Activated T-helper 1 cell treated with anti-CD3 and anti-CD28 coated beads, Interleukin-2, amount 50 U/mL, for 16 hours (primary cell): Measurements from ENCODE around the gene ANKRD11.
"Not testable (repeated sequence)": the region's sequence is repeated elsewhere in the genome, so short reads cannot be mapped to it uniquely, and the experiment has no call there.

ENCODE experiments used
- DNase-seq, 2 donors: peaks; one replicate each; pipeline ENCODE4 v3.0.0-alpha.2; 2020; ENCODE audit warnings: low read depth in 1 of 2, low spot score in 1 of 2

ANKRD11 gene

DNA sequence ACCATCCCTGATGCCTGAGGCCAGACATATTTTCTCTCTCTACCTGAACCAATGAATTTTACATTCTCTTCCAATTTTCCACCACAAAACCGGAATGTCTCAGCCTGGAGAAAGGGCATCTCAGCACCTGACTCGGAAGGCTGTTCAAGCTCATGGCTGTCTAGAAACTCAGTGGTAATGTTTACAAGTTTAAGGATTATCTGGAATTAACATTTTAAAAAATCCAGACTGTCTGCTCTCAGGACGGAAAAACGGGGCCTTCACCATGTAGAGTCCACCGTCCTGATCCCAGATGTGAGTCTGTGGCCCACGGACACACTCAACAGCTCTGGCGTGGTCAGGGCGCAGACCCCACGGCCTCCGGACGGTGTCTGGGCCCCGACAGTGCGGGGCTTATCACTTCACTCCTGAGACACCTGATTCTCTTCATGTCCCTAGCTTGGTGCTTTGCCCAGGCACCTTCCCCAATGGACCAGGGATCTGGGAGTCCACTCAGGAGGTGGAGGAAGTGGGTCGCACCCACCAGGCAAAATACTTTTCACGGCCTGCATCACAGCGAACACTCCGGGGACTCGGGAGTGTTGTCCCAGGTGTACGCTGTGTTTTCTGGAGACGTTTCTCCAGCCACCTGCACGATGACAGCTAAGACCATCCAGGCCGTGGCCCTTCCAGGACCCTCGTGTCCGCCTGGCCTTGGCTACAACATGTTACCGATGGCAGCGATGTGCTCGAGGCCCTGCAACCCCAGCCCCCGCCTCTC is 171.3 kb downstream of the ANKRD11 start:
- DNase-seq, result no peak

DNA sequence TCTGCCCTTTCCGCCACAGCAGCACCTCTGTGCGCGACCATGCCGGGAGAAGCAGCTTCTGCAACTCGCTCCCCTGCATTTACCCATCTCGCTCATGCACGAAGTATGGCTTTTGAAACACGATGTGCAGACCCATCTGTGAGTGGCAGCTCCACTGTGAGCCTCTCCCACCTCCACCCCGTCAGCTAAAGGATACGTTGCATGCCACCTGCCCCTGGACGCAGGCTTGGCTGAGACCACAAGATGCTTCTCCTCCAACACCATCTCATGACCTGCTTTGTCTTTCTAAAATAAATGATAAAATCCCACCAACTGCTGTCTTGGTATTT is 172.0 kb downstream of the ANKRD11 start:
- no peak for DNase-seq

DNA sequence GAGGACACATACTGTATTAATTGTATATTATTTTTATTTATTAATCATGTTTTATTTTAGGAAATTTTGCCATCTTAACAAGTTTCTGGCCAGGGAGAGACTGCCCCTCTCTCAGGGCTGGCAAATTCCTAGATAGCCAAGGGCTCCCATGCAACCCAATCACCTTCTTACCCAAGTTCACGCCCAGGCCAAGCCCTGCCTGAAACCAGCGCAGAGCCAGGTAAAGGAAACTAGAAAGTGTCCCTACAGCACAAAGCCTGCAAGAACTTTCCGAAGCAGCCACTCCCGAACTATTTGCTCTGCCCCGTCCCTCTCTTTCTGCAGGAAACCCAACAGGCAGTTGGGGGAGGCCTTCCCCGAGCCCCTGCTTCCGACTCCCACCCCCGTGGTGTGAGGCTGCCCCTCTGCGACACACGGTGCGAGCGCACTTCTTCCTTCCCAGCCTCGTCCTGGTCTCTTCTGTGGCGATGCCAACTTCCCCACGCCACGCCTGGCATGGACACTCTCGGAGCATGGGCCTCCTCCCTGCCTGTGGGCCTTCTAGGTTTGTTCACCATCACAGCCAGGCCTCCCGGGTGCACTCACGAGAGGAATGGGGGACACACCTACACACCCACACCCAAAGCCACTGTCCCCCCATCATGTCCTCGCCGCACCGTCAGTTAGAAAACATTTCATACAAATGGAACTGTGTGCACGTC is 172.5 kb downstream of the ANKRD11 start:
- no peak for DNase-seq

DNA sequence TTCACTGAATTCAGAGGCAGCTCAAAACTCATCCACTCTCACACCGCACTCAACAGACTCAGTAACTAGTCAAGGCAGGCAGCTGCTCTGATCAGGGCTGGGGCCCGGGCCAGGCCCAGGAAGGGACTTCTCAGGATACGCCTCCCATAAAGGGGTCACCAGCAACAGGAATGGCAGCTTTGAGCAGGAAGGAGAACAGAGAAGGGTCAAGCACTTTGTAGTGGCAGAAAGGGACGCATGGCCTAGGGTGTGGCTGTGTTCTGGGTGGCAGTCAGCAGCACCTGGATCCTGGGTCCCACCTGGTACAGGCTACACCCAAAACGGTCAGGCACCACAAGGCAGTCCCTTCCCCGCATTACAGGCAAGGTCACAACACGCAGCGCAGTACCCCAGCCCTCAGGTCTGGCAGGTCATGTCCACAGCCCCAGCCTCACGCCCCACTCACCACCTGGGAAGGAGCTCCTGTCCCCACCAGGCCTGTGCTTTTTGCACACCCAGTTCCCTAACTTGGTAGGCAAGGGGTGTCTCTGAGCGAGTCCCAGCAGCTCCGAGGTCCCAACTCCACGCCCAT is 173.2 kb downstream of the ANKRD11 start:
- DNase-seq, result no peak

DNA sequence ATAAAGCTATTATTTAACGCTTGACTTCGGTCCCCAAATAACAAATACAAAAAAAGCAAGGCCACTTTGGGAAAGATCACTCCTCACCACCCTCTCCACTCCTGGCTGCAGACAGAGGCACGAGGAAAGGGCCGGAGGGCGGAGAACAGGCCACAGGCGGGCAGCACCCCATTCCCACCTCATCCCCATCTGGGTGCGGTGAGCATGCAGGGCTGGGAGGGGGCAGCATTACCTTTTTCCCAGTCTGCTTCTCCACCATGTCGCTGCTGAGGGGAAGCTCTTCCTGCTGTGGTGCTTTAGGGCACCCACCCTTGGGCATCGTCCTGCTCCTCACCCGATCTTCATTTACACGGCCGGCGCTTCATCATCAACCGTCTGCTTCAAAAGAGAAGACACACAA is 173.7 kb downstream of the ANKRD11 start:
- no peak for DNase-seq

DNA sequence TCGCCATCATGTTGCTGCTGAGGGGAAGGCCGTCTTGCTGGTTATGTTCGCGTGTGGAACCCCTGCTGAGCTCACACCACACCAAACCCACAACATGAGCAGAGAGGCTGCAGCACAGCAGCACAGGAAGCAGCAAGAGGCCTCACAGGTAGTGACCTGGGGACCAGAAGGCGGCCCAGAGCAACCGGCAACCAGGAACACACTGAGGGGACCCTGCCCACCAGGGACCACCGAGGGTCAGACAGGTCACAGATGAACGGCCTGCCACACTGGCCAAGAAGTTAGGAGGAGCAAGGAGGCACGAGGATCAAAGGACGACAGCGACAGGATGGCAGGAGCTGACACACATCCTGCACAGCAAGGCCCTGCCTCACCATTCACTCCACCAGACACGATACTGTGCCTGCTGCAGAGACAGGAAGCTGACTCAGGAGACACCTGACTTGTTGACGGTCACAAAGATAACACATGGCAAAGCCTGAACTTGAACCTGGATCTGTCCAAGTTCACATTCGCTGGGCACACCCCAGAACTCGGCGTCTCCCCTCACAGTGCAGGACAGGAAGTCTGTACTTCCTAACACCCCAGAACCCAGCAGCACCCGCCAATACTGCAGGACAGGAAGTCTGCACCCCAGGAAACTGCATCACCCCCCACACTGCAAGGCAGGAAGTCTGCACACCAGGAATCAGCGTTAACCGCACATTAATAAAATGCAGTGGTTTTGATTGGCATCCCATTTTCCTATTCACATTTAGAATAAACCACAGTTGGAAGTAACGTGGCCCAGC is 174.4 kb downstream of the ANKRD11 start:
- DNase-seq, result peak; percentile 48 to 61

DNA sequence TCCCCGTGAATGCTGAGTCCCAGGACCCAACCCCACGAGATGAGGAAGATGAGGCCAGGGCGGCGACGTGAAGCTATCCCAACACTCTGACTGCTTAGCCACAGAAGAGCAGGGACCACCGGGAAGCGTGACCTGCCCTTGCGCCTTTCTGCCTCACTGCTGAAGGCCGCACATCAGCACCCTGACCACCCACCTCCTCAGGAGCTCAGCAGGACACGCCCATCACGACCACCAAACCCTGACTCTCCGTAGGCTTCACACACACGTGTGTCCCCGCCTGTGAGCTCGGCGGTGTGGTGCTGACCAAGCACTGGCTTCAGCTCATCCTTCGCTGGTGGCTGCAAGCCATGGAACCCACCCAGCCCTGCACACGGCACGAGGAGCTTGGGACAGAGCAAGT is 175.1 kb downstream of the ANKRD11 start:
- no peak for DNase-seq

DNA sequence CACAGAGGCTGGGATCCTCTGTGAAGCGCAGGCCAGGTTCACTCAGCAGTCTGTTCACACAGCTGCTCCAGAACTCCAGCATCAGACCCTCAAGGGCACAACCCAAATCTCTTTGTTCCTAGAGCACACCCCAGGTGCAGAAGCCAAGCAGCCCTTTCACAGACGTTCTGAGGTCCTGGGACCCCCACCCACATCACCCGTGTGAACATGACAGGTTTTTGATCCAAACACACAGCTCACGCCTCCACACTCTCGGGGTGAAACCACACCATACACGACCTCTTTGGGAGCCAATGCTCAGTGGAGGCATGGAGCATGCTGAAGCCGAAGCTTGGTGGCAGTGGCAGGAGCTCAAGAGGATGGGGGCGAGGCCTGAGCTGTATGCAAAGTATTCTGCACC is 175.5 kb downstream of the ANKRD11 start:
- DNase-seq, result no peak

DNA sequence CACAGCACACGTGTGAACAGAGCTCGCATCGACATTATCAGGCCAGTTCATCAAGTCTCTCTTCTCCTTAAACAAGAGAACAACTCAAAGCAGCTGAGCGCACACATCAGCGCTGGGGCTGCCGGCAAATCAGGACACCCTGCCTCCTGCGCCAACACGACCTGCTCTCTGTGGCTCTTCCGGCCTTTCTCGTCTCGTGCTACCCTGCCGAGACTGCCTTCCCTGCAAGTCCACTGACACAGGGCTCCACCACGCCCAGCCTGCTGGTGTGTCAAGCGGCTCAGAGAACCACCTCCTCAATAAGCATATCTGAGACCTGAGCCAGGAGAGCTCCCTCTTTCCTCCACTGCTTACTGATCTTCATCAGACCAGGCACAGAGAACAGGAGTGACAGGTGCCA is 176.0 kb downstream of the ANKRD11 start:
- DNase-seq, result peak; percentile 27 to 41

DNA sequence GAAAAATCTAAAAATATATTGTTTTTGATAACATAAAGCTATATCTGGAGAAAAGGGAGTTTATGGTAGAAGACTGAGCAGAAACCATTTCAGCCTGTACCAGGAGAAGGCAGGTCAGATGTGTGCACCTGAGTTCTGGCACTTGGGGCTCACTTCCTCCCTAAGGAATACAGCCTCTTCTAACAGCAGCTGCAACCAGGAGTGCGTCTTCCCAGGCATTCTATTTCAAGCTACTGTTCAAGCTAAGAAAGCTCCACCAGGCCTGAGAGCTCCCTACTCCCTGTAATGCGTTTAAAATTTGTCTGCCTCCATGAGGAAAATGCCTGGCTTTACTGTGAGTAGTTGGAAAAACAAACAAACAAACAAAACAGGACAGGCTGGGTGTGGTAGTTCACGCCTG is 176.8 kb downstream of the ANKRD11 start:
- no peak for DNase-seq

DNA sequence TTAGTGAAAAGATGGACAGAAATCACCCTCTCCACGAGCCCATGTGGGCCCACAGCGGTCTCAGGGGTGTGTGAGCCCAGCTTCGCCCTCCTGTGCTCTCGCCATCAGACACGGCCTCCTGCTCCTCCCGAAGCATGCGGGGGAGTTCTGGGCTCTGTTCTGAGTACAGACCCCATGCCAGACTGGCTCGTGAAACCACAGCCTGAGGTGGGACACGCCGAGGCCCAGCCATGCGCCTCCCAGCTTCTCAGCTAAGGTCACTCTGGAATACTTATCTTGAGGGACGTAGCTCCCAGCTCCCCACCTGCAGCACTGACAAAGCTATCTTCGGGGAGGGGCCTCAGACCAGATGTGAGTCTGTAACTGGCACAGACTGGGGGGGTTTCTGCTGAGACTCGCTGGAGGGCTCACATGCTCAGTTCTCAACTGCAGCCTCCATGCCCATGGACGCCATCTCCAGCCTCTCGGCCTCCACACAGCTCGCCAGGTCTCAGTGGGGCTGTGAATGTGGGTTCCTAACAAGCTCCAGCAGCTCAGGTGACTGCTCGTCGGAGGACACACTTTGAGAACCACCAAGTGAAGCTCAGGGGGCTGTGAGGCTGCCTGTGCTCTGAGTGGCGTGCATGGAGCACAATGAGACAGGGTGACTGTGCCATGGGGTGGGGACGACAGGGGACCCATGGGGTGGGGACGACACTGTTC is 177.6 kb downstream of the ANKRD11 start:
- no peak for DNase-seq

DNA sequence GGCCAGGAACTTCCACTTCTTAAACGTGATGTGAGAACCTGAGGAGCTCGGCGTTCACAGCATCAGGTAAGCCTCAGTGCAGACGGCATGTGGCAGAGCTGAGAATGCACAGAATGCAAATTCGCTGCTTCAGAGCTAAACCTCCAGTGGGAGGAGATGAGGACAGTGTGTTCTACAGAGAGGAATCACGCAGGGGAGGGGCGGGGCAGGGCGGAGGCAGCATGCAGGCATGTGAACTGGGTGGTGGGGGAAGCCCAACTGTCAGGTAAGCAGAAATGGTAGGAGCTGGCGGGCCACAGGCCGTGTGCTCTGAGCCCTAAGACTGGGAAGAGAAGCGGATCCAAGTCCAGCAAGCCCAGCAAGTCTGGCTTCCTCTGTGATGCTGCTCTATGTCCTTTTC is 178.2 kb downstream of the ANKRD11 start:
- DNase-seq, result no peak

DNA sequence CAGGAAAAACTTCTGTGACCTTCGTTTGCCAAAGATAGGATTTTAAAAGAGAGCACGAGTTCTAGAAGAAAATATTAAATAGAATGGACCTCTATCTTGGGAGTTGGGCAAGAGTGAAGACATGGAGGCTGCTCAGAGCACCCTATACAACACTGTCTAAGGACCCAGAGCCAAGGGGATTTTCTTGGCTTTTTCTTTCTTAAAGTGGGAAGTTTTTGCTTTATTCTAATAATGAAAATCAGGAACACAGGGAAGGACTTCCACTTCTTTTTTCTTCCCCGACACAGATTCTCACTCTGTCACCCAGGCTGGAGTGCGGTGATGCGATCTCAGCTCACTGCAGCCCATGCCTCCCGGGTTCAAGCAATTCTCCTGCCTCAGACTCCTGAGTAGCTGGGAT is 178.7 kb downstream of the ANKRD11 start:
- DNase-seq, result no peak

DNA sequence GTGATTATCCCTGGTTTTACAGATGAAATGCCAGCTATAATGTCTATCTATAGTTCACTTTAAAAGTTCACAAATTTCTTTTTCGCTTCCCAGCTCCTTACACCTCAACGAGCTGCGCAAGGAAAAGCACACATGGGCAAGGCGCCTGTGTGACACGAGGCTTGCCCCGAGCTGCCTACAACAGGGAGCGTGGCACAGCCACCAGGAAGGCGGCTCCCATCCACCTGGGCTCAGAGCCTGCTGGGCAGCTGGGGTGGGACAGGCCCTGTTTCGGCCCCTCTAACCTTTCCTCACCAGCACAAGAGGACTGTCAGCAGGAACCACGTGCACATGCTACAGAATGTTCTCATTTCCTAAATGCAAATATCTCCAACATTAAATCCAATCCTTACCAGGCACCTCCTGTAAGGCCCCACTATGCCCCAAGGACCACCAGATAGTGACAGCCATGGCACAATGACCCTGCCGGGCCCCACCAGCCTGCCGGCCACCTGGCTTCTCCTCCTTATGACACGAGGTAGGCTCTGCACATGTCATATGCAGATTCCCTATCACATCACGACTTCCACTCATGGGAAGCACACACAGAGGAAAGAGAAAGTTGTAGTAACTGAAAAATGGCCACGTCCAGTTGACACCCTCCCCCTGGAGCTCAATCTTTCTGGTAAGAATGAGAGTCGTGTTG is 180.8 kb downstream of the ANKRD11 start:
- DNase-seq, result no peak

DNA sequence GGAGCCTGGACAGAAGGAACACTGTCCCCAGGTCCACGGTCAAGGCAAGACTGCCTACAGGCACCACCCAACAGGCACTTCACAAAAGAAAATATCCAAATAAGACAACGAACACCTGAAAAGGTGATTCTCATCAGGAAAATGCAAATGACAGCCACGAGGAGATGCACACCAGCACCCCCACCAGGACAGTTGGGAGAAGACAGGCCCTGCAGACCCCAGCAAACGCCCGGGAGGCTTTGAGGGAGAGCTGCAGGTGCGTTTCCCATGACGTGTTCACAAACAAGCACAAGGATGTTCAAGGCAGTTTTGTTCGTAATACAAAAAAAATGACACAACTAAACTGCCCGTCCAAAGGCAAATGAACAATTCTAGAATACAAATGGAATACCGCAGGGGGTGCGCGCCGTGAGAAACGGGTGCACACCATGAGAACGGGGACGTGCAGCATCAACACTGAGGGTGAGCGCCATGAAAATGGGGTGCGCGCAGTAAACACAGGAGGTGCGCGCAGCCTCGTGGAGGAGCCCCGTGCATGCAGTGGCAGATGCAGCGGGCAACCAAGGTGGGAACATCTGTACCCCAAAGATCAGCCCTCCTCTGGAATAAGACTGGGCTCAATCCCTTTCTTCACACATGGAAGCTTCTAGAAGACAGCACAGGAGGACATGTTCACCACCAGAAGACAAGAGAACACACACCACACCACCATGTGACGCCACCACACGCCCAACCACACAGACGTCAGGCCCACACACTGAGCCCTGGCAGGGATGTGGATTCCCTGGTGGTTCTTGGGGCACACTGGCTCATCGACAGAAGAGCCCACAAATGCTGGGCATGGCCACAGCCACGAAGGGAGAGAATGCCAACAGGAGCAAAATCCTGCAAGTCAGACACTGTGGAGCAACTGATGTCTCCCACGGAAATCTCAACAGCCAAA is 181.7 kb downstream of the ANKRD11 start:
- DNase-seq, result no peak

DNA sequence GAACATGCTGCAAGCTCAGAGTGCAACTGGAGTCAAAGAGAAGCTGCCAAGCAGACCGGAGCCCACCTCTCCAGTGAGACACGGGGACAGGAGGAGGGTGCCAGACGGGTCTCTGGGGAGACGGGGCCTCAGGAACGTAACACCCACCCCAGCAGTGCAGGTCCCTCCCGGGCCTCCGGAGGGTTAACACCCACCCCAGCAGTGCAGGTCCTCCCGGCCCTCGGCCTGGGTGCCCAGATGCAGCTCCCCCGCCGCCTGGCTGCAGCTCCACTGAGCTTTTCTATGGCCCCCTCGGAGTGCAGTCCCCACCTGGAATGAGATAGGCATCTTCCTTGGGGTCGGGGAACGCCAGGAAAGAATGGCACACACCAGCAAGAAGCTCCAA is 182.9 kb downstream of the ANKRD11 start:
- no peak for DNase-seq

DNA sequence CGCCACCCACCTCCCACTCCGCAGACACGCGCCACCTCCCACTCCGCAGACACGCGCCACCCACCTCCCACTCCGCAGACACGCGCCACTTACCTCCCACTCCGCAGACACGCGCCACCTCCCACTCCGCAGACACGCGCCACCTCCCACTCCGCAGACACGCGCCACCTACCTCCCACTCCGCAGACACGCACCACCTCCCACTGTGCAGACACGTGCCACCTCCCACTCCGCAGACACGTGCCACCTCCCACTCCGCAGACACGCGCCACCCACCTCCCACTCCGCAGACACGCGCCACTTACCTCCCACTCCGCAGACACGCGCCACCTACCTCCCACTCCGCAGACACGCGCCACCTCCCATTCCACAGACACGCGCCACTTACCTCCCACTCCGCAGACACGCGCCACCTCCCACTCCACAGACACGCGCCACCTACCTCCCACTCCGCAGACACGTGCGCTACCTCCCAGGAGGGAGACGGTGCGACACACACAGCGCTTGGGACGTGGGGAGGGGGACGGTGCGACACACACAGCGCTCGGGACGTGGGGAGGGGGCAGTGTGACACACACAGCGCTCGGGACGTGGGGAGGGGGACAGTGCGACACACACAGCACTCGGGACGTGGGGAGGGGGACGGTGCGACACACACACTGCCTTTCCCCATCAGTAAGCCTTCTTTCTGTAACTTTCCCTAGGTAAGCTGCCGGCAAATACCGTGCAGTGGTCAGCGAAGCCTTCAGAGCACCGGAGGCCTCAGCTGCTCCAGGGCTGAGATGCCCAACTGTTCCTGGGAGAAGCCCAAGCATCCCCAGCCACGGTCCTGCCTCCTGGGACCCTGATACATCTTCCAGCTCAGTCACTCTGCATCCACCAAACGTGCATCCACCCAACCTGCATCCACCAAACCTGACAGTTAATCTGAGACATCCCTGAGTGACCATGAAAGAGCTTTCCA is 183.6 kb downstream of the ANKRD11 start:
- not testable (repeated sequence) for DNase-seq

DNA sequence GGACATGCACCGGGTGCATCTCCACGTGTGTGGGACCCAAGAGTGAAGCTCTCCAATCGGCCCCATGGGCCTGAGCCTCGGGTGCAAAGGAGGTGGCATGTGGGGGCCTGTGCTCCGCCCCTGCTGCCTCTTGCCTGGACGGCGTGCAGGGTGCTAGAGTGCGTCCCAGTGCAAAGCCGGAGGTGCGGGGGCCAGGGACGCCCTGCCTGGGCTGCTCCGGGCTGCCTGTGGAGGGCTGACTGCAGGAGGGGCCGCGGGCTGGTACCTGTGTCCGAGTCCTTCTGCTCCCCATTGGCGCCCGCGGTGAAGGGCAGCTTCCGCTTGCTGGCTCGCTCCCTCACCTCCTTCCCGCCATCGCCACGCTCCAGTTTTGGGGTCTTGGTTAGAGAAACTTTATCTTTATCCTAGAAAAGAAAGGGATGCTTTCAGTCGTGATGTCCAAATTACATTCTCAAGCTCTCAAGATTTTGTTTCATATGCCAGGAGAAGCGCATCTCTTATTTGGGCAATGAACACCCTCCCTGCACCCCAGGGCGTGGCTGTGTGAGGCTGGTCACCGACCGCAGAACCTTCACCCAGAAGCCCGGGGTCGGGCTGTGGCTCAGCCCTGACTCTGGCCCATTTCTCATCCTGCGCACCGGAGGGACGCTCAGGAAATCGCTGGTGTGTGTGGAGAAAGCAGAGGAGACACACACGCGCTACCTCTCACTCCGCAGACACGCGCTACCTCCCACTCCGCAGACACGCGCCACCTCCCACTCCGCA is 185.2 kb downstream of the ANKRD11 start:
- DNase-seq, result no peak
